Measurements from ENCODE around the gene NEDD4L.

NEDD4L gene

GRCh38 chr18:58348517-58348916 is 304.5 kb downstream of the NEDD4L start (continued):
- TF ChIP-seq MEIS1 (CRISPR knock-in tag; IDR thresholded peaks at IDR 0.05; ENCODE audit: borderline replicate concordance) = no peak
- TF ChIP-seq, protein P1, sequence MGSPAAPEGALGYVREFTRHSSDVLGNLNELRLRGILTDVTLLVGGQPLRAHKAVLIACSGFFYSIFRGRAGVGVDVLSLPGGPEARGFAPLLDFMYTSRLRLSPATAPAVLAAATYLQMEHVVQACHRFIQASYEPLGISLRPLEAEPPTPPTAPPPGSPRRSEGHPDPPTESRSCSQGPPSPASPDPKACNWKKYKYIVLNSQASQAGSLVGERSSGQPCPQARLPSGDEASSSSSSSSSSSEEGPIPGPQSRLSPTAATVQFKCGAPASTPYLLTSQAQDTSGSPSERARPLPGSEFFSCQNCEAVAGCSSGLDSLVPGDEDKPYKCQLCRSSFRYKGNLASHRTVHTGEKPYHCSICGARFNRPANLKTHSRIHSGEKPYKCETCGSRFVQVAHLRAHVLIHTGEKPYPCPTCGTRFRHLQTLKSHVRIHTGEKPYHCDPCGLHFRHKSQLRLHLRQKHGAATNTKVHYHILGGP (tag by site-specific recombination; IDR thresholded peaks at IDR 0.05) = no peak

GRCh38 chr18:58348951-58349350 is 304.9 kb downstream of the NEDD4L start:
- Histone ChIP-seq H3K27ac (ENCODE audit: extremely low read depth, low read depth, low read length) (no peak overlapping the region), H3K4me1 (ENCODE audit: control insufficient read depth, insufficient read depth, low read length) (no peaks in the 10 kb centered on the region), H3K36me3 (ENCODE audit: control insufficient read depth in 2 of 2, insufficient read depth in 1 of 2, low read length in 2 of 2) (peaks cover 3 to 37% of the 10 kb centered on the region in 2 experiments; a peak in 2 of 3 replicates), H3K4me3 (ENCODE audit: low read depth, low read length) (no peak overlapping the region), H3K9me3 (ENCODE audit: control insufficient read depth, insufficient read depth, low read depth, low read length) (no peaks in the 10 kb centered on the region)
- no peak for TF ChIP-seq HOXA7 (CRISPR knock-in tag; IDR thresholded peaks at IDR 0.05; ENCODE audit: borderline replicate concordance)
- TF ChIP-seq ZFP41 (tag by site-specific recombination; IDR thresholded peaks at IDR 0.05; ENCODE audit: borderline replicate concordance) = no peak
- TF ChIP-seq ZIC2 (tag by site-specific recombination; IDR thresholded peaks at IDR 0.05) = no peak
- no peak for TF ChIP-seq ZNF518A (tag by site-specific recombination; conservative IDR thresholded peaks at IDR 0.05; ENCODE audit: low read depth)
- TF ChIP-seq, protein P2, sequence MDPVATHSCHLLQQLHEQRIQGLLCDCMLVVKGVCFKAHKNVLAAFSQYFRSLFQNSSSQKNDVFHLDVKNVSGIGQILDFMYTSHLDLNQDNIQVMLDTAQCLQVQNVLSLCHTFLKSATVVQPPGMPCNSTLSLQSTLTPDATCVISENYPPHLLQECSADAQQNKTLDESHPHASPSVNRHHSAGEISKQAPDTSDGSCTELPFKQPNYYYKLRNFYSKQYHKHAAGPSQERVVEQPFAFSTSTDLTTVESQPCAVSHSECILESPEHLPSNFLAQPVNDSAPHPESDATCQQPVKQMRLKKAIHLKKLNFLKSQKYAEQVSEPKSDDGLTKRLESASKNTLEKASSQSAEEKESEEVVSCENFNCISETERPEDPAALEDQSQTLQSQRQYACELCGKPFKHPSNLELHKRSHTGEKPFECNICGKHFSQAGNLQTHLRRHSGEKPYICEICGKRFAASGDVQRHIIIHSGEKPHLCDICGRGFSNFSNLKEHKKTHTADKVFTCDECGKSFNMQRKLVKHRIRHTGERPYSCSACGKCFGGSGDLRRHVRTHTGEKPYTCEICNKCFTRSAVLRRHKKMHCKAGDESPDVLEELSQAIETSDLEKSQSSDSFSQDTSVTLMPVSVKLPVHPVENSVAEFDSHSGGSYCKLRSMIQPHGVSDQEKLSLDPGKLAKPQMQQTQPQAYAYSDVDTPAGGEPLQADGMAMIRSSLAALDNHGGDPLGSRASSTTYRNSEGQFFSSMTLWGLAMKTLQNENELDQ (tag by site-specific recombination; IDR thresholded peaks at IDR 0.05; ENCODE audit: low read depth) = no peak
- TF ChIP-seq YY1 (tag by site-specific recombination; IDR thresholded peaks at IDR 0.05) = no peak
- no peak for TF ChIP-seq ZNF202 (tag by site-specific recombination; IDR thresholded peaks at IDR 0.05; ENCODE audit: borderline replicate concordance)
- no peak for TF ChIP-seq HOXD13 (CRISPR knock-in tag; IDR thresholded peaks at IDR 0.05; ENCODE audit: borderline replicate concordance)
- TF ChIP-seq ZNF664 (tag by site-specific recombination; IDR thresholded peaks at IDR 0.05) = no peak
- no peak for TF ChIP-seq KLF1 (tag by site-specific recombination; IDR thresholded peaks at IDR 0.05)
- TF ChIP-seq ZBTB48 (tag by site-specific recombination; IDR thresholded peaks at IDR 0.05) = no peak
- TF ChIP-seq SALL2 (tag by site-specific recombination; IDR thresholded peaks at IDR 0.05; ENCODE audit: borderline replicate concordance) = no peak
- TF ChIP-seq ZNF830 (tag by site-specific recombination; IDR thresholded peaks at IDR 0.05; ENCODE audit: low read depth) = no peak
- TF ChIP-seq, protein P3, sequence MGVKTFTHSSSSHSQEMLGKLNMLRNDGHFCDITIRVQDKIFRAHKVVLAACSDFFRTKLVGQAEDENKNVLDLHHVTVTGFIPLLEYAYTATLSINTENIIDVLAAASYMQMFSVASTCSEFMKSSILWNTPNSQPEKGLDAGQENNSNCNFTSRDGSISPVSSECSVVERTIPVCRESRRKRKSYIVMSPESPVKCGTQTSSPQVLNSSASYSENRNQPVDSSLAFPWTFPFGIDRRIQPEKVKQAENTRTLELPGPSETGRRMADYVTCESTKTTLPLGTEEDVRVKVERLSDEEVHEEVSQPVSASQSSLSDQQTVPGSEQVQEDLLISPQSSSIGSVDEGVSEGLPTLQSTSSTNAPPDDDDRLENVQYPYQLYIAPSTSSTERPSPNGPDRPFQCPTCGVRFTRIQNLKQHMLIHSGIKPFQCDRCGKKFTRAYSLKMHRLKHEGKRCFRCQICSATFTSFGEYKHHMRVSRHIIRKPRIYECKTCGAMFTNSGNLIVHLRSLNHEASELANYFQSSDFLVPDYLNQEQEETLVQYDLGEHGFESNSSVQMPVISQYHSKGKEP (tag by site-specific recombination; IDR thresholded peaks at IDR 0.05) = no peak
- TF ChIP-seq ZNF16 (tag by site-specific recombination; IDR thresholded peaks at IDR 0.05; ENCODE audit: low read depth) = no peak
- POLR2A ChIA-PET = no interaction called here
- CTCF ChIA-PET = no interaction called here
